Frontal cortex (tissue), 4 donors: ENCODE data around the gene BCL2L11. TPM values are rescaled to one million over a fixed set of nuclear protein-coding genes. Genes with fewer than 3 reads are reported as not detected.

Experiments
- DNase-seq, 2 donors: peaks; one replicate each; pipeline ENCODE4 v3.0.0; 2012; ENCODE audit warnings: low spot score in 2 of 2
- FAIRE-seq: peaks from 2 replicates; lab custom pipeline; 2012; peaks lifted over from hg19 to GRCh38; lab: Jason Lieb, UNC
- total RNA-seq: library from RNA; depleted of rRNA; stranded (reverse); fragments of >200 nt; gene quantifications from one replicate; pipeline ENCODE4 v1.2.3, GENCODE V29; 2014
- donor health status: control.
- donor health status: control.
- donor health status: control.

Gene BCL2L11
- total RNA-seq, 1 donor from 2014 or later, result 4.5 TPM

DNA sequence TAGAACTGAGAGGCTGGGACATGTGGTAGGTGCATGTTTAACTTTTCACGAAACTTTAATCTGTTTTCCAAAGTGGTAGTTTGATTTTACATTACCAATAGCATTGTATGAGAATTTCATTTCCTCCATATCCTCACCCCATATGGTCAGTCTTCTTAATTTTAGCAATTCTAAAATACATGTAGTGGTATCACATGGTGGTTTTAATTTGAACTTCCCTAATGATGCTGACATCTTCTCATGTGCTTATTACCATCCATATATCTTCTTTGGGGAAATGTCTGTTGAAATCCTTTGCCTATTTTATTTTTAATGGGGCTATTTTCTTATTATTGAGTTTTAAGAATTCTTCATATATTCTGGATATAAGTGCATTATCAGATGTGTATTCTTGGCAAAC lies 89.3 kb downstream of the BCL2L11 start:
- FAIRE-seq (no peak), DNase-seq (no peak)

DNA sequence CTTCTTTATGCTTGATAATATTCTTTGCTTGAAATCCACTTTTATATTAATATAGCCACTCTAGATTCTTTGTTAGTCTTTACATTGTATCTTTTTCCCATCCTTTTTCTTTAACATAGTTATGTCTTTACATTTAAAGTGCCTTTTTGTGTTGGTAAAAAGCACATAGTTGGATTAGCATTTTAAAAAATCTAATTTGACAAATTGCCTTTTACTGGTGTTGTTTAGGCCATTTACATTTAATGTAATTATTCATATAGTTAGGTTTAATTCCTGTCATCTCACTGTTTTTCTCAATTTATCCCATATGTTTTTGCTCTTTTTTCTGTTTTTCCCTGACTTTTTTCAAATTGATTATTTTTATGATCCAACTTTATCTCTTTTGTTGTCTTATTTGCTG lies 93.2 kb downstream of the BCL2L11 start:
- no peak for DNase-seq
- FAIRE-seq, result no peak

DNA sequence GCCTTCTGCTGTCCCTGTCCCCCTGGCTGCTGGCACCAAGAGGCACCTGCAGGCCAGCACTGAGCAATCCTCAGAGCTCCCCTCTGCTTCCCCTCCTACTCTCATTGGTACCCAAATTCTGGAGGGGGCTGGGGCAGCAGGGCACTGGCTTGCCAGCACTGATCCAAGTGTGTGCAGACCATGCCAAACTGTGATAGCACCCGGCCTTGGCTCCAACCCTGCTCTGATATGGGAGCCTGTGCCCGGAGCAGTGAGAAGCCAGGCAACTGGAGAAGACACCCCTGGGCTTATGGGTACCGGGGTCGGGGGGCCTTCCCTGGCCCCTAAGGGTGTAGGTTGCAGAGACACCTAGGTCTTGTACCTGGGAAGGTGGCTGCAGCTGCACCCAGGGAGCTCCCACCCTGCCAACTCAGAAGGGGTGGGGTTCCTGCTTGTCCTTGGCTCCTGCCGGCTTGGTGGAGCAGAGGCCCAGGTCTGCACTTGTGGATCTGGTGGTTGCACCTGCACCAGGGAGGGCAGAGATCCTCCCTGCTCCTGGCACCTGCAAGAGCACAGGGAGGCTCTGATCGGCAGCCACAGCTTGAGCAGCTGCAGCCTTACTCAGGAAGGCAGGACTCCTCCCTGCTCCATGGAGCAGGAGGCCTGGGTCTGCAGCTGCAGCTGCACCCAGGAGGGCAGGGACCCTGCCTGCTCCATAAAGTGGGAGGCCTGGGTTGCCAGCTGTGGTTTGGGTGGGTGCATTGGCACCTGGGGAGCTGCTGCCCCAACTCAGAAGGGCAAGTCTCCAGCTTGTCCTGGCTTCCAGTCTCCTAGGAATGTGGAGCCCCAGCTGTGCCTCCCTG lies 96.3 kb downstream of the BCL2L11 start:
- no peak for DNase-seq
- FAIRE-seq, result no peak
